NB4 (cell line): ENCODE measurements around the gene SLIT1.

Experiments used
- CTCF ChIP-seq: IDR thresholded peaks from one replicate; pipeline ENCODE4 v1.5.1; 2012; ENCODE audit warnings: low read depth, low read length
- MAX ChIP-seq: IDR thresholded peaks from 2 replicates; pipeline ENCODE4 v1.6.1; 2011; ENCODE audit warnings: low read depth, low read length

- TF ChIP-seq CTCF (no peak), MAX (no peak)
Measured at GRCh38 chr10:97157578-97158095, 28.1 kb downstream of the SLIT1 start.
